Upper lobe of right lung (tissue), 1 donor: ENCODE results near the gene UMOD. TPM values are rescaled to one million over a fixed set of nuclear protein-coding genes. Genes with fewer than 3 reads are reported as not detected.

Experiments
- ATAC-seq: fragments of 200-7000 bp; cut with Tn5 transposase; one replicate; pipeline ENCODE4 v1.9.1; 2020; ENCODE audit warnings: mild to moderate bottlenecking, moderate library complexity
- DNase-seq: peaks from one replicate; pipeline ENCODE4 v3.0.0-alpha.2; 2020
- H3K27ac ChIP-seq: fragments of 200-600 bp; one replicate; pipeline ENCODE4 v1.8.0; 2022
- H3K27me3 ChIP-seq: fragments of 200-600 bp; one replicate; pipeline ENCODE4 v1.8.0; 2022; ENCODE audit warnings: mild to moderate bottlenecking
- H3K36me3 ChIP-seq: fragments of 200-600 bp; one replicate; pipeline ENCODE4 v1.8.0; 2022
- H3K4me1 ChIP-seq: fragments of 200-600 bp; one replicate; pipeline ENCODE4 v1.8.0; 2022
- H3K4me3 ChIP-seq: fragments of 200-600 bp; one replicate; pipeline ENCODE4 v1.8.0; 2022; ENCODE audit warnings: mild to moderate bottlenecking
- H3K9me3 ChIP-seq: fragments of 200-600 bp; one replicate; pipeline ENCODE4 v1.8.0; 2022
- CTCF ChIP-seq: fragments of 200-600 bp; IDR thresholded peaks from one replicate; pipeline ENCODE4 v1.8.0; 2022; ENCODE audit warnings: antibody characterized with exemption
- intact Hi-C: fragments of 100-400 bp; cut with DNase I; formaldehyde crosslinking; loops from one replicate; pipeline ENCODE4 v1.11.0; 2022
- total RNA-seq: library from RNA; stranded (reverse); fragmentation: NEBNext Ultra II Directional; extraction: Animal tissue kit (Norgen Biotek cat#: 25700); gene quantifications from one replicate; pipeline ENCODE4 v1.2.1, GENCODE V29; 2021
- donor health status: DM: no; HTN: yes; CAD: no; lungs with severe emphysema.

UMOD gene
- total RNA-seq, 1 donor from 2014 or later = not detected

DNA sequence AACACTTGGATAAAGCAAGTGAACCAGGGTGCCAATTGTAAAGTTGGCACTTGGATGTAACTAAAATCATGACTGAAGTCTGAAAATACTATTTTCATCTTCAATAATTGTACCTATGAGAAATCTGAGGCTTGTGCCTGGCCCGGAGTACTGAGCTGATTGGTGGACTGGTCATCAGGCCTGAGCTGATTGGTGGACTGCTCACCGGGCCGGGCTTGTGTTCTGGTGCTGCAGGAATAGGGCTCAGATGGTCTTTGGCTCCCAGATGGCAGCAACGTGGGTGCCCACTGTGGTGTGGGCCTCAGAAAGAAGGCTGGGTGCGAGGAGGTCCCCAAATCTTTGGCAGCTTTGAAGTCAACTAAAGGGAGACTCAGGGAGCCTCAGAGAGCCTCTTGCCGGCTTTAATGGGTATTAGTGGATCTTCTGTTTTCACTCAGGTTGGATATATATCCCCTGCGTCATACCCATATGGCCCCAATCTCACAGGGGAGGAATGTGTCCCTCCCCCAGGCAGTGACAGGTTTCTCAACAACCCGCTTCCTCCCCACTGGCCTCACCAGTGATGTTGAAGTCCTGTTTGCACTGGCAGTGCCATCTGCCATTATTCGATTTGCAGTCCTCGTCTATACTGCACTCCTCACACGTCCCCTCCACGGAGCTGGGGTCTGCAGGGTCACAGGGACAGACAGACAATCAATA, 4.7 kb downstream of the UMOD start:
- no peak overlapping the region for H3K4me3 ChIP-seq
- DNase-seq = no peak
- intact Hi-C loops = no loop called here
- H3K36me3 ChIP-seq = no peaks in the 10 kb centered on the region
- H3K9me3 ChIP-seq = no peaks in the 10 kb centered on the region
- no peak for TF ChIP-seq CTCF
- H3K27ac ChIP-seq = no peak overlapping the region
- H3K27me3 ChIP-seq = peaks cover 13% of the 10 kb centered on the region
- ATAC-seq = no peak
- H3K4me1 ChIP-seq = no peaks in the 10 kb centered on the region

DNA sequence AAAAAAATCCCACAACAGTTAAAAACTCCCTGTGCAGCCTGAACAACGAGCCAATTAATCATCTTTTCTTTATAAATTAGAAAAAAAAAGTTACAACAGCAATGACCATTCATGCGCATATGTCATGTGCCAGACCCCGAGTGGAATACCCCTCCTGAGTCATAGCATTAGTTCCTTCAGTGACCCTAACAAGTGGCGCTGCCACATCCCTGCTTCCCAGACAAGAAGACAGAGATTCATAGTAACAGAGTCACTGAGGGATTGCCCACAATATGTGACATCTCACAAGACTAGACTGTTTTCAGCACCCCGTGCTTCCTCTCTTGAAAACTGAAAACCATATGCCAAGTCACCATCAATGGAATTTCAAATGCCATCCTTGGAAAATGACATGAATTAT, 7.9 kb downstream of the UMOD start:
- Histone ChIP-seq H3K27me3 (peaks cover 13% of the 10 kb centered on the region), H3K36me3 (no peaks in the 10 kb centered on the region), H3K27ac (no peak overlapping the region), H3K4me3 (no peak overlapping the region), H3K4me1 (no peaks in the 10 kb centered on the region), H3K9me3 (no peaks in the 10 kb centered on the region)
- TF ChIP-seq CTCF = no peak
- intact Hi-C loops = no loop called here
- ATAC-seq = no peak
- no peak for DNase-seq

DNA sequence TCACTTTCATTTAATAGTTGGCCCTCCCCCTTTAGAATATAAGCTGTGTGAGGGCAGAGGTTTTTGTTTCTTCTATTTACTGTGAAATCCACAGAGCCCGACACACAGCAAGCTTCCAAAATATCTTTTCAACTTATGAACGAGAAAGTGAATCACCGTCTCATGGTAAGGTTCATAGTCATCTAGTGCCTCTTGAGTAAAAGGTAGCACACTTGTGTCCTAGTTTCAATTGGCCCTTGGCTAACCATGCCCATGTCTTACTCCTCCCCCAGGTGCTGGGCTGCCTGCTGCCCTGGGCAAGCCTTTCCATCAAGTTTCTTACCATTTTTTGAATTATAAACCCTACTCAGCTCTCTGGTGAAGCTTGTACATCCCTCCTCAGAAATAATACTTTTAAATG, 12.8 kb downstream of the UMOD start:
- ATAC-seq (no peak), DNase-seq (no peak)
- no peak overlapping the region for H3K27ac ChIP-seq
- no peak overlapping the region for H3K4me3 ChIP-seq
- no peak for TF ChIP-seq CTCF
- intact Hi-C loops = no loop called here
- no peaks in the 10 kb centered on the region for H3K9me3 ChIP-seq
- H3K27me3 ChIP-seq = no peaks in the 10 kb centered on the region
- H3K4me1 ChIP-seq = no peaks in the 10 kb centered on the region
- no peaks in the 10 kb centered on the region for H3K36me3 ChIP-seq

- Histone ChIP-seq H3K9me3 (no peaks in the 10 kb centered on the region), H3K27ac (no peak overlapping the region), H3K4me1 (no peaks in the 10 kb centered on the region), H3K36me3 (no peaks in the 10 kb centered on the region), H3K27me3 (no peaks in the 10 kb centered on the region), H3K4me3 (no peak overlapping the region)
- intact Hi-C loops = no loop called here
- DNase-seq = no peak
- TF ChIP-seq CTCF = no peak
- no peak for ATAC-seq
These were observed 15.6 kb downstream of the UMOD start for GRCh38 chr16:20336955-20337354.

GRCh38 chr16:20334396-20334795, 18.1 kb downstream of the UMOD start:
- H3K9me3 ChIP-seq = no peaks in the 10 kb centered on the region
- no peaks in the 10 kb centered on the region for H3K4me1 ChIP-seq
- DNase-seq (no peak), ATAC-seq (no peak)
- TF ChIP-seq CTCF = no peak
- H3K36me3 ChIP-seq = no peaks in the 10 kb centered on the region
- no peak overlapping the region for H3K4me3 ChIP-seq
- no peaks in the 10 kb centered on the region for H3K27me3 ChIP-seq
- intact Hi-C loops = no loop called here
- H3K27ac ChIP-seq = no peak overlapping the region

GRCh38 chr16:20333120-20333519, 19.4 kb downstream of the UMOD start:
- H3K9me3 ChIP-seq = no peaks in the 10 kb centered on the region
- H3K4me3 ChIP-seq = no peak overlapping the region
- intact Hi-C loops = no loop called here
- H3K27ac ChIP-seq = no peak overlapping the region
- no peak for DNase-seq
- H3K4me1 ChIP-seq = no peaks in the 10 kb centered on the region
- no peaks in the 10 kb centered on the region for H3K36me3 ChIP-seq
- H3K27me3 ChIP-seq = no peaks in the 10 kb centered on the region
- no peak for TF ChIP-seq CTCF
- ATAC-seq = no peak
